ENCODE data around the gene KIDINS220. TPM values are rescaled to one million over a fixed set of nuclear protein-coding genes. Genes with fewer than 3 reads are reported as not detected.

The KIDINS220 gene
- total RNA-seq, 2 experiments from 2014 or later: 20.8 to 20.9 TPM

GRCh38 chr2:8774371-8774770 lies 63.0 kb downstream of the KIDINS220 start:
- no peak for ATAC-seq
- CTCF ChIA-PET: no interaction called here
- DNase-seq: no peak
- no peak overlapping the region for H3K27ac Mint-ChIP-seq
- no peaks in the 10 kb centered on the region for H3K9me3 Mint-ChIP-seq
- no peak overlapping the region for H3K4me3 Mint-ChIP-seq
- TF ChIP-seq CTCF (IDR thresholded peaks at IDR 0.05): no peak
- no peaks in the 10 kb centered on the region for H3K4me1 Mint-ChIP-seq (ENCODE audit: low read depth)
- H3K36me3 Mint-ChIP-seq (ENCODE audit: low read depth): peaks cover 33% of the 10 kb centered on the region
- POLR2A ChIA-PET: no interaction called here
- intact Hi-C loops (cut with micrococcal nuclease): no loop called here
- no peaks in the 10 kb centered on the region for H3K27me3 Mint-ChIP-seq

DNA sequence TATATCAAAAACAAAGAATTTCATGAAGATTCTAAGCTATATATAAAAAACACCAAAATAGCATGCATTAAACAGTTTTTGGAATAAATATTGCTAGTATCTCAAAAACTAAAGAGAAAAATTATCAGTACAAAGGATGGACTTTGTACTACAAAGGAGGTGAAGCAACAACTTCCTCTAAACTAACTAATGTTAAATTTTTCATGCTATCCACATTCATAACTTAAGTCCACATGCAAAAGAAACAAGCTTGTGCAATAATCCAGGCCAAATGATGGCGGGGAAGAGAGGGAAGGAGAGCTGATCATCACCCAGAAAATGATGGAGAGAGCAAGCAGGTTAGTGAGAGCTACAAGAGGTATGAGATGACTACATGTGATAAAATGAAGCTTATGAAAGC lies 70.1 kb downstream of the KIDINS220 start:
- H3K27me3 Mint-ChIP-seq: no peaks in the 10 kb centered on the region
- ATAC-seq: no peak
- CTCF ChIA-PET: interaction anchor here (0.9 to 1.6 kb wide), 2 partner anchors 9 to 13 kb away, joined by 3 read pairs; no protein-coding TSS in a partner anchor
- POLR2A ChIA-PET: no interaction called here
- H3K9me3 Mint-ChIP-seq: no peaks in the 10 kb centered on the region
- H3K36me3 Mint-ChIP-seq (ENCODE audit: low read depth): peaks cover 20% of the 10 kb centered on the region
- no peak for DNase-seq
- TF ChIP-seq CTCF (IDR thresholded peaks at IDR 0.05): no peak
- H3K4me3 Mint-ChIP-seq: no peak overlapping the region
- H3K4me1 Mint-ChIP-seq (ENCODE audit: low read depth): no peaks in the 10 kb centered on the region
- intact Hi-C loops (cut with micrococcal nuclease): no loop called here
- H3K27ac Mint-ChIP-seq: no peak overlapping the region

DNA sequence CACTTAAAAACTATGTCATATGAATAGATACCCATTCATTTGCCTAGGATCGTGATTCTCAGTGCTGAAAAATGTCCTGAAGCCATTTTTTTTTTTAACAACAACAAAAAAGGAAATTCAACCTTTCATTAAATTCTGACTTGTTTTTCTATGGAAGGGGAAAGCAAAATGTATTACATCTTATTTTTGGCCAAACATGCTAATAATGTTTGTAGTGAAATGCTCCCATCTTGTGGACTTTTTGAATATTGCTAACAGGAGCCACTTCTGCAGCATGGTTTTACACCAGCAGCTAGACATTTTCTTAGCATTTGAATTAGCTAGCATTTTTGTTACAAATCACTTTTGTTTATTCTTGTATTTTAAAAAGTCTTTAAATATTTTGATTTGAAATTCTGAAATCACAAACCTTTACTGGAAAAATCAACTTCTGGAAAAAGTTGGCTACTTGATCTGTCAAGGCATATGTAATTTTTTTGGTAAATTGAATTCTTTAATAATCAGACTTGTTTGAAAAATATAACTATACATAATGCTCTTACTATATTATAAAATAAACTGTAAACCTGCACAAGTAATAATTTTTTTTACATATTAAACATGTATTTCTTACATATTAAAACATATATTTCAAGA lies 75.8 kb downstream of the KIDINS220 start:
- no peaks in the 10 kb centered on the region for H3K27me3 Mint-ChIP-seq
- no peak overlapping the region for H3K27ac Mint-ChIP-seq
- ChIA-PET CTCF (interaction anchor here (0.7 to 1.0 kb wide), 2 partner anchors 12 to 26 kb away, joined by 3 to 4 read pairs; no protein-coding TSS in a partner anchor), POLR2A (no interaction called here)
- H3K4me3 Mint-ChIP-seq: no peak overlapping the region
- H3K4me1 Mint-ChIP-seq (ENCODE audit: low read depth): no peaks in the 10 kb centered on the region
- no peak for DNase-seq
- no peak for ATAC-seq
- TF ChIP-seq CTCF (IDR thresholded peaks at IDR 0.05): peak; percentile 51
- intact Hi-C loops (cut with micrococcal nuclease): no loop called here
- H3K36me3 Mint-ChIP-seq (ENCODE audit: low read depth): peaks cover 24% of the 10 kb centered on the region
- H3K9me3 Mint-ChIP-seq: peaks cover 6% of the 10 kb centered on the region

DNA sequence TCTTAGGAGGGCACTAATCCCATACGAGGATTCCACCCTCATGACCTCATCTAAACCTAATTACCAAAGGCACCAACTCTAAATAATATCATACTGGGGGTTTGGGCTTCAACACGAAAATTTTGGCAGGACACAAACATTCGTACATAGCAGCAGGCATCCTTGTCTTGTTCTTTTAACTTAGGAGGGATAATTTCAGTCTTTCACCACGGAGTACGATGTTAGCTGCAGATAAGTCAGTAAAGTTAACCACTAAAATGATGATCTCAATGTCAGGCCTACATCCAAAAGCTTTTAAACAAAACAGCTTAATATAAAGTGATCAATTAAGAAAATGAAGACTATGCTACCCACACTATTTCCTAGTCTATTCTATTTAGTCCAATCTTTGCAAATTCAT lies 80.7 kb downstream of the KIDINS220 start:
- intact Hi-C loops (cut with micrococcal nuclease): no loop called here

More for the DNA sequence above, 80.7 kb downstream of the KIDINS220 start:
- Mint-ChIP-seq H3K9me3 (peaks cover 12% of the 10 kb centered on the region), H3K27me3 (no peaks in the 10 kb centered on the region), H3K4me3 (no peak overlapping the region), H3K27ac (no peak overlapping the region), H3K36me3 (ENCODE audit: low read depth) (peaks cover 24% of the 10 kb centered on the region), H3K4me1 (ENCODE audit: low read depth) (no peaks in the 10 kb centered on the region)
- POLR2A ChIA-PET: no interaction called here
- TF ChIP-seq CTCF (IDR thresholded peaks at IDR 0.05): no peak
- no peak for ATAC-seq
- CTCF ChIA-PET: no interaction called here
- no peak for DNase-seq
